UCSD-AML1 (cell line): ENCODE measurements around the gene PDF.
"Not testable (repeated sequence)": the region's sequence is repeated elsewhere in the genome, so short reads cannot be mapped to it uniquely, and the experiment has no call there.

Source experiments
- DNase-seq: peaks from one replicate; lab custom pipeline; 2025; ENCODE audit not compliant: unreplicated experiment; lab: John Stamatoyannopoulos, UW

The PDF gene

DNA sequence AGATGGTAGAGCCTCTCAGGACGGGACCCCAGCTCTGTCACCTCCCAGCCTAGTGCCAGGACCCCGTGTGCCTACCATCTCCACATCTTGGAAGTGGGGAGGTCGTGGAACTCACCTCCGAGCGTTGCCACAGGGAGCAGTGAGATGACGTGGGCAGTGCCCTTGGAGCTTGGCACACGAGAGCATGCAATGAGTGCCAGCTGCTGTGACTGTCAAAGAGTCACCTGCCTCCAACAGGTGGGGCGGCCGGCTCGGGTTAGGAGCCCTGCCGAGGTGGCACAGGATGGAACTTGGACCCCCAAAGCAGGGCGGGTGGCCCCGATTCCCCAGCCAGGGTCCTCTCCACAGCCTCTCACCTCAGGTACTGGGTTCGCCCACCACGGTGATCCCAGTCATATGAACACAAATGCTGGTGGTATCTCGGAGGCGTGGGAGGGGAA is 13.8 kb downstream of the PDF start:
- DNase-seq = no peak

DNA sequence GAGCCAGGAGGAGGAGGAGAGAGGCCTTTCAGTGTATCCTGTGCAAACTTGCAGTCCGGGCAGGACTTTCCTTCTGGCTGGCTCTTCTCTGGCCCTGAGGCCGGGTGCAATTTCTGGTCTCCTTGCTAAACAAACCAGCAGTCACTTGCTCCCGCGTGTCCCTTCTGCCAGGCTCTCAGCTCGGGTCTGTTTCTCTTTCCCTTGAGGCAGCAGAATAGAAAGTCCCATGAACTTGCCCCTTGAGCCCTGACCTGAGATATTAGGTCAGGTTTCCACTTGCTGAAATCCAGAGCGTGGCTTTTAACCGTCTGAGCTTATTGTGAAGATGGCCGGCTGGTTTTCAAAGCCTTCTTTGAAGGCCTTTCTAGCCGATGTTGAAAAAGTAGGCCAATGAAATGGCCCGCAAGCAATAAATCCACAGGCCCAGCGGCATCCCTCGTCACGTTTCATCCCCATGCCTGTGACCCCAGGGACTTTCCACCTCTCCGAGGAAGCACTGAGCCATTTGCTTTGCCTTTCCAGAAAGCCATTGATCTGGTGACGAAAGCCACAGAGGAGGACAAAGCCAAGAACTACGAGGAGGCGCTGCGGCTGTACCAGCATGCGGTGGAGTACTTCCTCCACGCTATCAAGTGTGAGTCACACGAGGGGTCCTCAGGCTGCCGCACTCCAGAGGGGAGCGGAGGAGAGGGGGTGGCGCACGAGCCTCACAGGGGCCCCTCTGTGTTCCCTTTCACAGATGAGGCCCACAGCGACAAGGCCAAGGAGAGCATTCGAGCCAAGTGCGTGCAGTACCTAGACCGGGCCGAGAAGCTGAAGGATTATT is 14.7 kb downstream of the PDF start:
- no peak for DNase-seq

DNA sequence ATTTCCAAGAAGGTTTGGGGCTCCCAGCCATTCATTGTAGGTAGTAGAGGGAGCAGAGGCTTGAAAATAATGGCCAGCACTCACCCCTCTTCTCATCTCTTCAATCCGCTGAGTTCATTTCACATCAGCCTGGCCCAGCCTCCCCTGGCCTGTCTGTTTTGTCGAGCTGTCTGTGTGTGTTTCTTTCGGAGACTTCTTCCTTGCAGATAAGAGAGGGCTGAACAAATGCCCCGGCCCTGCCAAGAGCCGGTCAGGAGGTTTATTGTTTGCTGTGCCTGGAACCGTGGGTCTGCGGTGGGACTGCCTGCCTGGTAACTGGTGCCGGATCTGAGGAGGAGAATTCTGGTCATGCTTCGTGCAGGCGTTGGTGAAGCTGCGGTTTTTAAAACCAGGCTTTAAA is 15.9 kb downstream of the PDF start:
- no peak for DNase-seq

DNA sequence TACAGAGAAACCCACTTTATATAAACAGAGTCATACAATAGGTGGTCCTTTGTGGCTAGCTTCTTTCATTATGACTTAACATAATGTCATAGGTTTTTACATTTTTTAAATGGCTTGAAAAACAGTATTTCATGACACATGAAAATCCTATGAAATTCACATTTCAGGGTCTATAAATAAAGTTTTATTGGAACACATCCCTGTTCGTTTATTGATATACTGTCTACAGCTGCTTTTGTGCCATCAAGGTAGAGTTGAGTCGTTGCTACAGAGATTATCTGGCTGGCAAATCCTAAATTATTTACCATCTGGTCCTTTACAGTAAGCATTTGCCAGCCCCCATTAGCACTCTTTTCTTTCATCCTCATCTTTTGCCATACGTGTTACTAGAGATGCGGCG is 16.9 kb downstream of the PDF start:
- no peak for DNase-seq

DNA sequence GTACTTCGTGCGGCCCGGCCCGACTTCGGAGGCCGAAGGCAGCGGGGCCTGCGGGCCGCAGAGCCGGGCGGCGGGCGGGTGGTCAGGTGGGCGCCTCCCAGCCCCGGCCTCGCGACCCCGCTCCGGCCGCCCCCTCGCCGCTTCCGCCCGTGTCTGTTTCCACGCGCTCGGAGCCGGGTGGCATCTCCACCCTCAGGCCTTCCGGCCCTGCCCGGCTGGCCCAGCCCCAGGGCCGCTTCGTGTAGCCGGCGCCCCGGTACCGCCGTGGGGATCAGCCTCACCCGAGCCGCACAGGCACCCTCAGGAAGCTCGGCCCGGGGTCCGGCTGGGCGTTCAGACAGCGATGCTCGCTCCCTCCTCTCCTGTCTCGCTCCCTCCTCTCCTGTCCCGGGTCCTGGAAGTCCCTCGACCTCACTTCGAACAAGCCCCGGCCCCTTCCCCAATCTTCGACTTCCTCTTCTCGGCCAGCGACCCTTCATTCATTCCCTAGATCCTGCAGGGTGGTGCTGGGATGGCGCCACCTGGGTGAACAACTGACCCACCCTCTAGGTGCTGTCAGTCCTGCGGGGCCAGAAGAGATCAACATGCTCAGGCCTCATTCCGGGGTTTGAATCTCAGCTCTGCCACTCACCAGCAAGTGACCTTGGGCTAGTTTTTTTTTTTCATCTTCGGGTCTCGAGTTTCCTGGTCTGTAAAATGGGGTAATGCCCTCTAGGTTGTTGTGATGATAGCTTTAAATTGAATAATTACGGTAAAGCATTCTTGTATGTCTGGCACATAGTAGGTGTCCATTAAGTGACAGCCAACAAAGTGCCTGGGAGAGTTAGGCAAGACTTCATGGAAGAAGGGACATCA is 18.6 kb downstream of the PDF start:
- peak; percentile 65 for DNase-seq

DNA sequence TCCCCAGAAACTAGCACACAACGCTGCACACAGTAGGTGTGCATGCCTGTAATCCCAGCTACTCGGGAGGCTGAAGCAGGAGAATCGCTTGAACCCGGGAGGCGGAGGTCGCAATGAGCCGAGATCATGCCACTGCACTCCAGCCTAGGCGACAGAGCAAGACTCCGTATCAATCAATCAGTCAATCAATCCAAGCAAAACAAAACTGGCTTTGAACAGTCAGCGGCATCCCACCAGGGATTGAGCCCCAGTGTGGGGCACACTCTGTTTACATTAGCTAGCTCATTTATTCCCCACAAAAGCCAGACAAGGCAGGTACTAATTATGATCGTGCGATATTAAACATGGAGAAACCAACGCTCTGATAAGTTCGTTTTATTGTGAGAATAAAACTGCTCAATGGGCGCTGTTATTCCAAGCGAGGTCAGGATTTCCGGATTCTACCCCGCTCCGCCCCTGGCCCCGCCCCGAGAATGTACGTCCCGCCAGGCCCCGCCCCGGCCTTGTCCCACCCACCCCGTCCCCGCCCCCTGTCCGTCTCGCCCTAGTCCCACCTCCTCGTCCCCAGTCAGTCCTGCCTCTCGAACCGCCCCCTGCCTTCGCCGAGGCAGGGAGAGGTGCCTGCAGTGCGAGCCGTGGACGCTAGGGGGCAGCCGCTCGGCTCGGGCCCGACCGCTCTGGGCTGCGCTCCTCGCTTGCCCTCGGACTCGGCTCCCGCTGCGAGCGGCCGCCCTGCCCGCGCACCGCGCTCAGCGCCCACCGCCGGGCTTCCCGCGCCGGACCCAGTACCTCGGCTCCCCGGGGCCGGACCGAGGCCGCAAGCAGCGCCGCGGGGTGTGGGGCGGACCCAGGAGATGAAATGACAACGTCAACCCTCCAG is 19.5 kb downstream of the PDF start, which contains the start of gene VPS4A:
Gene VPS4A, plus strand, starts transcription at position 698 of the 880 bp plus-strand sequence. Its CDS starts 162 bp downstream, at position 860.
- peak; percentile 97 for DNase-seq

DNA sequence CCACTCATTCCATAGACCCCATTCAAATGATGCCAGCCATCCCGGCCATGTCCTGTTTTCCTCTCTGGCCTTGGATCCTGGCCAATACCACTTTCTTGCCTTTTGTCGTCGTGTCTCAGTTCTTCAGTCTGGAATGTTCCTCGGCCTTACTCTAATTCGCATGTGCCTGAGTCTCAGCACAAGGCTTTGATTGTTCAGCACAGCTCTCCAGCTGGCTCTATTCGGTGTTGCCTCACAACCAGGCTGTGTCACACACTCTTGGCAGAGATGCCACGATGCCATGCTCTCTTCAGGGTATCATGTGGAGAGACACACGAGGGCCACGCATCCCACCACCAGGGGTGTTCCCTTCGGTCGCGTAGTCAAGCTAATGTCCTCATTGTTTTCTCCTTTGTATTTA is 21.1 kb downstream of the PDF start:
- DNase-seq = no peak

DNA sequence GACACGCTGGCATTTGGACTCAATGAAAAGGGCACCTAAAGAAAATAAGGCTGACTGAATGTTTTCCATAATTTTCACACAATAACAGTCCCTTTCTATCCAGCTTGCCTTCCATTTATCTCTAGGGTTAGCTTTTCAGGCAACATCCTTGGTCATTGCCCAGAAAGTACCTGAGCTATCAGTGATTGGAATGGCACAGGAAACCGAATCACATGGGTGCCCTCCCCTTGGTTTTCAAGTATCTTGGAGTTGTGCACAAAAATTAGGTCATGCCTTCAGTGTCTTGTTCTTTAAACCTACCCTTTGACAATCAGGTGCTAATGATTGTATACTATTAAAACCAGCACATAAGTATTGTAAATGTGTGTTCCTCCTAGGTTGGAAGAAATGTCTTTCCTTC is 22.5 kb downstream of the PDF start:
- no peak for DNase-seq

DNA sequence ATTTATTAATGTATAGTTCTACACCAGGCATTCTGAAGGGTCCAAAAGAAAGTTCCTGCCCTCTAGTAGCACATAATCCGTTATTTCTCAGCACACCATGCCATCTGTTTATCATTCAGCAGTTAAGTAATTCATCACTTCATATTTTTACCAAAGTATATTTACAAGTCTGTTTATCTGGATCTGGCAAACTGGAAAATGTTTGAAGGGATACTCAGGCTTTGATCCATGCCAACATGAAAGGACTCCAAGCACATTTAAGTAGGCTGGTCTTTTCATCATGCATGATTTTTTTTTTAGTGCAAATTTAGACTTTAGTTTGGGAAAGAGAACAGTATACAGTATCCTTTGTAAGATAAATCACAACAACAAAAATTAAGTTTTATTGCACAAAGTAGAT is 23.3 kb downstream of the PDF start:
- no peak for DNase-seq

DNA sequence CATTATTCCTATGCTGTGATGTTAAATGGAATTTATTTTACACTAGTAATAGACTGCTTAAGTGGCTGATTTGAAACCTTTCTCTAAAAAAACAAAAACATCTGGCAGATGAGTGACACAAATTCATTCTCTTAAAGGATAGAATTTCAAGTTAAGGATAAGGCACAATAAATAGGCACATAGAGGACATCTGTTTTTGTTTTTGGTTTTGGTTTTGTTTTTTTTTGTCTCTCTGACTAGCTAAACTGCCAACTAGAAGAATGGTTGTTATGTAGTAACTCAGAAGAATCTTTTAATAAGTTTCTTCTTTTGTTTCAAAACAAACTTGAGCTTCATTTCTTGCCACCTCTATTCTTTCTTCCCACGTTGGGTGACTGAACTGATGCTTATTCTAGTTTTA is 24.4 kb downstream of the PDF start:
- no peak for DNase-seq

DNA sequence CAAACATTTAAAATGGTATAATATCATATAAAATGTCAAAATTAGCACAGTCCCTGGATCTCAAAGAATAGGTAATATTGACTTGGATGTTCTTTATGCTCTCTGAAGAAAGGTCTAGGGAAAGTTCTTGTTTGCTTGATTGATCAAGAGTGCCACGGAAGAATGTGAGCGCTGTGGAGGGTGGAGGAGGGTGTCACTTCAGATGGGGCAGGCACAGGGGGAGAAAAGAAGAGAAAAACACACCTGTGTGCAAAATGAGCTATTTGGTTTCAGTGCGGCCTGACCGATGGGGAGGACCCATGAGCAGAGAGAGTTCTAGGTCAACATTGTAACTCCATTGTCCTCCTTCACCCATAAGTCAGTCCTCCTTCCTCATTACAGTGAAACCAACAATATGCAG is 28.1 kb downstream of the PDF start:
- no peak for DNase-seq

DNA sequence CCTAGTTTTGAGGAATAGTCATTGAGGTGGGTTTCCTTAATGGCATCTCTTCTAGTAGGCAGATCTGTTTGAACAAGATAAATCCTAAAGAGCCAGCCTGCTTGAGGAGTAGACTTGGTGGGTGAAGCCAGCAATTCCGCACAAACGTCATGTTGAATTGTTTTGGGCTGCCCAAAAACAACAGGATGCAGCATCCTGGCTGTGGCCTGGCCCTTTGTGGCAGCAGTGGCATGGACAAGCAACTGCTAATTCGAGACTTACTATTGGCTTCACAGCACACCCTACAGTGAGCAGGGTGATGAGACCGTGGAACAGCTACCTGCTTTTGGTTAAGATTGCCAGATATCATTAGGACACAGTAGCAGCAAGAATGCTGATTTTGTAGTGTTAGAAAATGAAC is 28.5 kb downstream of the PDF start:
- no peak for DNase-seq

DNA sequence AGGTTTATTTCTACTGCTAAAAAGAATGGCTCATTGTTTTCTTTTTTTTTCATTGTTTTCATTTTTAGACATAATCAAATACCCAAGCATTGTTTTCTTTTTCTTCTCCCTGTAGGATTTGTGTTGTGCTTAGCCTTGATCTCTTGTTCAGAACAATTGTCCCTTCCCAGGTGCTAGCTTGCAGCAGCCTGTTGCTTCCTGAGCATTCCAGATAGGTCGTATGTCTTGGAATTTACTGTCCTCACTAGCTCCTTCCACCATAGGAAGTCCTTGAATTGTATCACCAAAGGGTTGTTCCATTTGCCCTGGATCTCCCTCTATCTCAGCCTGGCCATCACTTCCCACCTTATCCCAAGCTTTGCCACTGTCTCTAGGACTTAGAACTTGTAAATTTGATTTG is 29.2 kb downstream of the PDF start:
- no peak for DNase-seq

DNA sequence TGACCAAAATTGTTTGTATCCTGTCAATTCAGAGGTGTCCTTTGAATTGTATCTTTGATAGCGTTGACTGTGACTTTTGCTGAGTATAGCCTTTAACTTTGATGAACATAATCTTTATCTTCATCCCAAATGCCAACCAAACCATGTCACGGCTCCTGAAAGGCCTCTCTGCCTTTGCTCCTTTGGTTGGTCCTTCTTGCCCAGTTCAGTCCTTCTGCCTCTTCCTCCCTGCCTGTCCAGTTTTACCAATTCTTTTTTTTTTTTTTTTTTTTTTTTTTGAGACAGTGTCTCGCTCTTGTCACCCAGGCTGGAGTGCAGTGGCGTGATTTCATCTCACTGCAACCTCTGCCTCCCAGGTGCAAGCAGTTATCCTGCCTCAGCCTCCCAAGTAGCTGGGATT is 32.1 kb downstream of the PDF start:
- no peak for DNase-seq

DNA sequence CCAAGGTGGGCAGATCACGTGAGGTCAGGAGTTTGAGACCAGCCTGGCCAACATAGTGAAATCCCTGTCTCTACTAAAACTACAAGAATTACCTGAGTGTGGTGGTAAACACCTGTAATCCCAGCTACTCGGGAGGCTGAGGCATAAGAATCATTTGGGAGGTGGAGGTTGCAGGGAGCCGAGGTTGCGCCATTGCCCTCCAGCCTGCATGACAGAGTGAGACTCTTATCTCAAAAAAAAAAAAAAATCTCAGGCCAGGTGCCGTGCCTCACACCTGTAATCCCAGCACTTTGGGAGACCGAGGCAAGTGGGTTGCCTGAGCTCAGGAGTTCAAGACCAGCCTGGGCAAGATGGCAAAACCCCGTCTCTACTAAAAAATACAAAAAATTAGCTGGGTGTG is 33.6 kb downstream of the PDF start:
- not testable (repeated sequence) for DNase-seq

DNA sequence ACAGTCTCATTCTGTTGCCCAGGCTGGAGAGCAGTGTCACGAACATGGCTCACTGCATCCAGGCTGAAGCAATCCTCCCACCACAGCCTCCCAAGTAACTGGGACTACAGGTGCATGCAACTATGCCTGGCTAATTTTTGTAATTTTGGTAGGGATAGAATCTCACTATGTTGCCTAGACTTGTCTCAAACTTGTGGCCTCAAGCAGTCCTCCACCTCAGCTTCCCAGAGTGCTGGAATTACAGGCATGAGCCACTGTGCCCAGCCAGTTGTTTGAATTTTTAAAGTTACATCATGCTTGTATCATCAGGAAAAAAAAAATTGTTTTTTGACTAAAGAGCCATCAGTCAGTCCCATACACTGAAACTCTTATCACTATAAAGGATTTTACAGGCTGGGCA is 36.3 kb downstream of the PDF start:
- DNase-seq = no peak

DNA sequence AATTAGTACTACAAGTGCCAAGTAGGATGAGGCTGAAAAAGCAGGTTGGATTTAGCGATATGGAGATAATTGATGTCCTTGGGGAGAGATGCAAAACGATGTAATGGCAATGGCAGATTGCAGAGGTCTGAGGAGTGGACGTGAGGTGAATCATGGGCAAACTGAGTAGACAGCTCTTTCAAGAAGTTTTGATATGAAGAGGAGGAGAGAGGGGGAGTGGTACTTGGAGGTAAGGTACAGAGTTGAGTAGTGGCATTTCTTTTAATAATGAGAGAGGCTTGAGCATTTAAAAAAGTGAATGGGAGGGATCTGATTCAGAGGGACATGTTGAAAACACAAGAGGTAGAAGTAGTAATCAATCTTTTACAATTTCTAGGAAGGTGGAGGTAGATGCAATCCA is 37.0 kb downstream of the PDF start:
- DNase-seq = no peak

DNA sequence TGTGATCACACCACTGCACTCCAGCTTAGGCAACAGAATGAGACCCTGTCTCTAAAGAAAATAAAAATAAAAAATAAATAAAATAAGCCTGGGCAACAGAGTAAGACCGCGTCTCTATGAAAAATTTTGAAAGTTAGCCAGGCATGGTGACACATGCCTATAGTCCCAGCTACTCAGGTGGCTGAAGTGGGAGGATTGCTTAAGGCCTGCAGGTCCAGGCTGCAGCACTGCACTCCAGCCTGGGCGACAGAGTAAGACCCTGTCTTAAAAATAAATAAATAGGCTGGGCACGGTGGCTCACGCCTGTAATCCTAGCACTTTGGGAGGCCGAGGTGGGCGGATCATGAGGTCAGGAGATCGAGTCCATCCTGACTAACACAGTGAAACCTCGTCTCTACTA is 38.7 kb downstream of the PDF start:
- DNase-seq = not testable (repeated sequence)

DNA sequence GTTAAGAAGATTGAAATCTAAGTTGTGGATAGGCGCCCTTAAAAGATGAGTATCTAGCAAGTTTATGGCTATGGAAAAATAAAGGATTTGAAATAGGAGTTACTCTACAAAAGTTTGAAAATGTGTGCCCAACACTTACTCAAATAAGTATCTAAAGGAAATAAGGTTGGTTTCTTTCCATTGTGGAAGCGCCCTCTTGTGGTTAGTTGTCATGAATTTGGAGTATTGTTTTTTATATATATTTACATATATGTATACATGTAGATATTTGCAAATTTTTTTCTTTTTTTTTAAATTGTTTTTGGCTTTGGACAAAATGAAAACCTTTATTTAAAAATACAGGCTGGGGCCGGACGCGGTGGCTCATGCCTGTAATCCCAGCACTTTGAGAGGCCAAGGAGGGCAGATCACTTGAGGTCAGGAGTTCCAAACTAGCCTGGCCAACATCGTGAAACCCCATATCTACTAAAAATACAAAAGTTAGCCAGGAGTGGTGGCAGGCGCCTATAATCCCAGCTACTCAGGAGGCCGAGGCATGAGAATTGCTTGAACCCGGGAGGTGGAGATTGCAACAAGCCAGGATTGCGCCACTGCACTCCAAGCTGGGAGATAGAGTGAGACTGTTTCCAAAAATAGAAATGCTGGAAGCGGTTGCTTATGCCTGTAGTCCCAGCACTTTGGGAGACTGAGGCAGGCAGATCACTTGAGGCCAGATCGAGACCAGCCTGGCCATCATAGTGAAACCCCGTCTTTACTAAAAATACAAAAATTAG is 43.3 kb downstream of the PDF start:
- DNase-seq = no peak

DNA sequence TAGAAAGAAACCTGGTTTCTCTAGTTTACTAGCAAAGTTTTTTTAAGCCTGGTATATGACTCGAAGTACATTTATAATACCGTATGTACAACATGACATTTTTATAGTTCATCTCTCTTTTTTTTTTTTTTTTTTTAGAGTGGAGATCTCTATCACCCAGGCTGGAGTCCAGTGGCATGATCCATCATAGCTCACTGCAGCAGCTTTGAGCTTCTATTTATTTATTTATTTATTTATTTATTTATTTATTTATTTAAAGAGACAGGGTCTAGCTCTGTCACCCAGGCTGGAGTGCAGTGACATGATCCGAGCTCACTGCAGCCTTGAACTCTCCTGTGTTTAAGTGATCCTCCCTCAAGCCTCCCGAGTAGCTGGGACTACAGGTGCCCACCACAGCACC is 45.1 kb downstream of the PDF start:
- DNase-seq = no peak
